GM19023 (cell line): ENCODE results near the gene HNRNPLL.

Source experiments
- ATAC-seq: cut with Tn5 transposase; IDR thresholded peaks from one replicate; pipeline ENCODE4 v1.9.1; 2021; ENCODE audit warnings: mild to moderate bottlenecking, moderate library complexity; ENCODE audit not compliant: unreplicated experiment

Gene HNRNPLL

GRCh38 chr2:38533757-38534545, 68.8 kb downstream of the HNRNPLL start:
- ATAC-seq: no peak

DNA sequence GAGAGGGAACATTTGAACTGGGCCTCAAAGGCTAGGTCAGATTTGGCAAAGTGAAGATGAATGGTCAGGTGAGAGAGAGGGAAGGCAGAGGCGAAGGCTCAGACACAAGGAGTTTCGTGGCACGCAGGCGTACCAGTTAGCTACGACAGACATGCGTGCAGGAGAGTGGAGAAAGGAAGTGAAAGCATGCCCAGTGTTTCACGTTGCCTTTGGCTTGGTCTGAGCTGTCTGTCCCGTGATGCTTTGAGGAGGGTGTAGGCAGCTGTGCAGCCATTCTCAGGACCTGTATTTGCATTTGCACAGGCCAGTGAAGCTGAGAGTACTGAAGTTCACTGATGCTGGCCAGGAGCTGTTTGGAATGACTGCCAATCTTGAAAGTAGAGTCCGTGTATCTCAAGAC, 69.5 kb downstream of the HNRNPLL start:
- peak; percentile 97 for ATAC-seq

- no peak for ATAC-seq
These were observed 70.4 kb downstream of the HNRNPLL start for GRCh38 chr2:38532366-38532765.

DNA sequence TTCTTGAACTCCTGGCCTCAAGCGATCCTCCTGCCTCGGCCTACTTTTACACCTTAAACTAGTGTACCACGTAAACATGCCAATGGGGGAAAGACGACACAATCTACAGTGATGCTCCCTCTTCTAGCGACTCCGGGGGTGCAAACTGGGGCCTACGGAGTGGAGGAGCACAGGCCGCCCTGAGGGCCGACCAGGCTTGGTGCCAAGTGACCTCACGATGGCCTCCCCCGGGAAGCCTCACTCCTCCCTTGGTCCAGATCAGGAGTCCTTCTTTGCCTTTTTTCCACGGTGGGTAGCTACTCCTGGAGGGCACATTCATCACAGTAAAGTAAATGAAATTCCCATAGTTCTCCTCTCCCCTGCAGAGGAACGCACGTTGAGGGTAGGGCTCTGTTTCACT, 73.5 kb downstream of the HNRNPLL start:
- ATAC-seq: no peak

DNA sequence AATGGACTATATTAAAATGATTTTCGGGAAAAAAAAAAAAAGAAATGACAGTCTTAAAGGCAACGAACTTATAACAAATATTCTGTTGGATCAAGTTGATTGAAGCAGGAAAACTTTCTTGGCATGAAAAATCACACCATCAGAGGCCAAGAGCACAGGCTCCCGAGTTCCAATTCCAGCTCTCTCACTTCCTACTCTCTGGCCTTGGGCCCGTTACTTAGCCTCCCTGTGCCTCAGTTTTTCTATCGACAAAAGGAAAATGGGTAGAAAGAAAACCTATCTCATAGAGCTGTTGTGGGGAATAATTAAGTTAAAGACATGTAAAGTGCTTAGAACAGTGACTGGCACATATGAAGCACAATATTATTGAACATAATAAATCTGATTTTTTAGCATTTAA, 74.2 kb downstream of the HNRNPLL start:
- ATAC-seq: no peak

GRCh38 chr2:38528008-38528442, 74.7 kb downstream of the HNRNPLL start:
- ATAC-seq: no peak

DNA sequence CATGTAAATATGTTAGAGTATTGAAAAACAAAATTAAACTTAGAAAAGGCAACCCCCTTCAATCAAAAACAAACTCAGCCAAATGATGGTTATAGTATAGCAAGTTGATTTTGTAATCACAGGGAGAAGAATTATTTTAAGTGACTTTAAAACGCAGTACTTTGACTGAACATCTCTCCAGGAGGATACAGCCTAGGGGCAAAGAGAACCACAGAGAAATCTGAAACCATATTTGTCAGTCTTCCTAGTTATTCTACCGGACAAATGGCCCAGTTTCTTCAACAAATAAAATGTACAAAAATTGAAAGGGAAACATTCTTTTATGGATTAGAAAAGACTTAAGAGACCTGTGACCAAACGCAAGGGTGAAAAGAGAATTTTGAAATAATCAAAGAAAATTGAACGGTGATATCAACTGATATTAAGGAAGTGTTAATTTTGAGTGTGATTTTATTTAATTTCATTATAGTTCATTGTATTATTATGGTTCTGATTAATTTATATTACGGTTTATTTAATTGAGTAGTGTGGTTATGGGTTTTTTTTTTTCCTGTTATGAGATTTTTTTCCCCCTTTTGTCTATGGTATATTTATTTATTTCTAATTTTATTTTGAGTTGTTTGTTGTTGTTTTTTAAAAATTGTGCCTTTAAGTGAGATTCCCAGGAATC, 75.3 kb downstream of the HNRNPLL start:
- no peak for ATAC-seq

DNA sequence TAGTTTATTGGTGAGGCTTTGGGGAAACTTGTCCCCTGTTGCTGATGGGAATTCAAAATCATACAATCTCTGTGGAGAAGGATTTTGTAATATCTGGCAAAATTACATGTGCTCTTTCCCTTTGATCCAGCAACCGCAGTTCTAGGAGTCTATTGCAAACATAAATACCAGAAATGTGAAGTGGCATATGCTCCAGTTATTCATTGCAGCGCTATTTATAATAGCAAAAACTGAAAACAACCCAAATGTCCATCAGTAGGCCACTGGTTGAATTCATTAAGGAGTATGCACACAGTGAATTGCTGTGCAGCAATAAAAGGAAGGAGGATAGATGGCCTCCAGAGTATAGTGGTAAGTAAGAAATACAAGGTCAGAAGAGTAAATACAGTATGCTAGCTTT, 76.5 kb downstream of the HNRNPLL start:
- ATAC-seq: no peak

DNA sequence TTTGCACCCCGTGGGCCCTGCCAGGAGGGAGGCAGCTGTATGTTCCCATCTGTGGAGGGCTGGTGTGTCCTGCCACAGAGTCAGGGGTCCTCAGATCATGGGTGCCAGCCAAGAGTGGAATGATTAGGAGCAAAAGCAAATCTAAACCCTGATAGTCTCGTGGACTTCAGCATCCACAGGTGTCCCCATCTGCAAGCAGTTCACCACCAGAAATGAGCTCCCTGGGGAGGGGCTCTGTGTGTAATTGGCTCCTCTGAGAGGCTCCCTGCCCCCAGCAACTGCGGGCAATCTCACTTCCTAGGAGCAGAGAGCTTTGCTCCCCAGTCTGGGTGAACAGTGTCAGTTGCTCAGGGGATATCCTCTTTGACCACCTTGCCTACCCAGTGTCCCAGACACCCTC, 78.1 kb downstream of the HNRNPLL start:
- ATAC-seq: no peak

- no peak for ATAC-seq
These were observed 78.8 kb downstream of the HNRNPLL start for GRCh38 chr2:38523728-38524437.

- no peak for ATAC-seq
These were observed 79.9 kb downstream of the HNRNPLL start for GRCh38 chr2:38522754-38523349.

DNA sequence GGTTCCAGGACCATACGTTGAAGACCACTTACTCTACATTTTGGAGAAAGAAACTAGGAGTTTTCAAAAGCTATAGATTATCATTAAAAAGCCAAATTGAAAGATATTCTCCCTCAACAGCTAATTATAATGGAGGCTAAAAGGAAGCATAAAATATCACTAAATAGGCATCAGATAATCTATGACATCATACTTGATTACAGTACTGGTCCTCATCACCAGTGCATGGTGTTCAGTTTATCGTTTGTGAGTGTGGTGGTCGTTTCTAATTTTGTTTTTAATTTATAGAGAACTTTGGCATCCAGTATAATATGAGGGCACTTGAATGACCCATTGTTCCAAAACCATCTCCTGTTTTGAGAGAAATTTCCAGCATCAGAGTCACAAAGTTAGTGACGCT, 80.9 kb downstream of the HNRNPLL start:
- no peak for ATAC-seq

DNA sequence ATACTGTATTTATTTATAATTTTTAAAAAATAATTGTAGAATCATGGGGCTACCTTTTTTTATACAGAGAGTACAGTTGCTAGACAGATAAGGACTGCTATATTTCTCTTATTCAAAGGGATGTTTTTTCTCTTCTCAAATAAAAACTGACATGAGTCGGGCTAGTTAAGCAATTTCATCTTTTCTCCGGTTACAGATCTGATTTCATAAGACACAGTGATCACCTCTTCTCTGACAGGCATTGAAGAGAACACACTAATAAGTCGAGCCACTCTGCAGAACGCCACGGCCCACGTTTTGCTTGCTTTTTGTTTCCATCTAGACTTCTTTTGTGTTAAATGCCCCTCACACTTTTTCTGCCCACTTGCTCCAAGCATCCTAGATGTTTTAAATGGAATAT, 85.4 kb downstream of the HNRNPLL start:
- no peak for ATAC-seq

DNA sequence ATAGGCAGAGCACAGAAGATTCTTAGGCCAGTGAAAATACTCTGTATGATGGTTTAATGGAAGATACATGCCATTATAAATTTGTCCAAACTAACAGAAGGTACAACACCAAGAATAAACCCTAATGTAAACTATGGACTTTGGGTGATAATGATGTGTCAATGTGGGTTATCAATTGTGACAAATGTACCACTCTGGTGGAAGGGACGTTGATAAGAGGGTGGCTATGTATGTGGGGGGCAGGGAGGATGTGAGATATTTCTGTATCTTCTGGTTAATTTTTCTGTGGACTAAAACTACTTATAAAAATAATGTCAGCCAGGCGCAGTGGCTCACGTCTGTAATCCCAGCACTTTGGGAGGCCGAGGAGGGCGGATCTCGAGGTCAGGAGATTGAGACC, 86.2 kb downstream of the HNRNPLL start:
- no peak for ATAC-seq

DNA sequence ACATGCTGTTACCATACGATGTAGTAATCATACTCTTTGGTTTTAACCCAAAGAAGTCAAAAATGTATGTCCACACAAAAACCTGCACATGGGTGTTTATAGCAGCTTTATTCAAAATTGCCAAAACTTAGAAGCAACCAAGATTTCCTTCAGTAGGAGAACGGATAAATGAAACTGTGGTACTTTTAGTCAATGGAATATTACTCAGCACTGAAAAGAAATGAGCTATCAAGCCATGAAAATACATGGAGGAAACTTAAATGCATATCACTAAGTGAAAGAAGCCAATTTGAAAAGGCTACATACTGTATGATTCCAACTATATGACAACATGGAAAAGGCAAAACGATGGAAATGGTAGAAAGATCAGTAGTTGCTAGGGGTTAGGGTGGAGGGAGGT, 86.6 kb downstream of the HNRNPLL start:
- ATAC-seq: no peak

GRCh38 chr2:38515155-38516074, 87.3 kb downstream of the HNRNPLL start:
- no peak for ATAC-seq

GRCh38 chr2:38514603-38515154, 88.0 kb downstream of the HNRNPLL start:
- no peak for ATAC-seq

DNA sequence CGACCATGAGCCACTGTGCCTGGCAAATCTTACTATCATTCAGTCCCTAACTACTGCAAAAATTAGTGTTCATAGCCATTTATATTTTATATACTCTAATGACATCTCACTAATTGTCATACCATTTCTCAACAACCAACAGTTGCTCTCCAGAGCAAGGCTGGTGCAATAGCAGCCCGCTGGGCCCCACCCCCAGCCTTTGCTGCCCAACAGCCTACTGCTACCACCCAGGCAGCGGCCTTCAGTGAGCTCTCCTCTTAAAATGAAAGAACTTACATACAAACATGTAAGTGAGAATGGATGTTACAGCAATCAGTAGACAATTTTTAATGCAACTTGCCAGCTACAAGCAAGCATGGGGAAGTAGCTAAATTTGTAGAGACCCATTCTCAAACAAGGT, 90.5 kb downstream of the HNRNPLL start:
- ATAC-seq: no peak
